Bronchus fibroblast of lung (primary cell): ENCODE data around the gene CABLES2. TPM values are rescaled to one million over a fixed set of nuclear protein-coding genes. Genes with fewer than 3 reads are reported as not detected.

Experiments used
- total RNA-seq: library from RNA; depleted of rRNA; stranded (reverse); fragments of >200 nt; gene quantifications from 2 replicates; pipeline ENCODE4 v1.2.3, GENCODE V29; 2015

The CABLES2 gene, protein sequence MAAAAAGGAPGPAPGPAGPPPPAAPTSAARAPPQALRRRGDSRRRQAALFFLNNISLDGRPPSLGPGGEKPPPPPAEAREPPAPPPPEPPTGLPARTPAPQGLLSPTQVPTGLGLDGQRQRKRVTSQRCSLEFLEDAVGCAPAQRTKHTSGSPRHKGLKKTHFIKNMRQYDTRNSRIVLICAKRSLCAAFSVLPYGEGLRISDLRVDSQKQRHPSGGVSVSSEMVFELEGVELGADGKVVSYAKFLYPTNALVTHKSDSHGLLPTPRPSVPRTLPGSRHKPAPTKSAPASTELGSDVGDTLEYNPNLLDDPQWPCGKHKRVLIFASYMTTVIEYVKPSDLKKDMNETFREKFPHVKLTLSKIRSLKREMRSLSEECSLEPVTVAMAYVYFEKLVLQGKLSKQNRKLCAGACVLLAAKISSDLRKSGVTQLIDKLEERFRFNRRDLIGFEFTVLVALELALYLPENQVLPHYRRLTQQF
- 5.5 and 5.8 TPM in 2 replicates for total RNA-seq

DNA sequence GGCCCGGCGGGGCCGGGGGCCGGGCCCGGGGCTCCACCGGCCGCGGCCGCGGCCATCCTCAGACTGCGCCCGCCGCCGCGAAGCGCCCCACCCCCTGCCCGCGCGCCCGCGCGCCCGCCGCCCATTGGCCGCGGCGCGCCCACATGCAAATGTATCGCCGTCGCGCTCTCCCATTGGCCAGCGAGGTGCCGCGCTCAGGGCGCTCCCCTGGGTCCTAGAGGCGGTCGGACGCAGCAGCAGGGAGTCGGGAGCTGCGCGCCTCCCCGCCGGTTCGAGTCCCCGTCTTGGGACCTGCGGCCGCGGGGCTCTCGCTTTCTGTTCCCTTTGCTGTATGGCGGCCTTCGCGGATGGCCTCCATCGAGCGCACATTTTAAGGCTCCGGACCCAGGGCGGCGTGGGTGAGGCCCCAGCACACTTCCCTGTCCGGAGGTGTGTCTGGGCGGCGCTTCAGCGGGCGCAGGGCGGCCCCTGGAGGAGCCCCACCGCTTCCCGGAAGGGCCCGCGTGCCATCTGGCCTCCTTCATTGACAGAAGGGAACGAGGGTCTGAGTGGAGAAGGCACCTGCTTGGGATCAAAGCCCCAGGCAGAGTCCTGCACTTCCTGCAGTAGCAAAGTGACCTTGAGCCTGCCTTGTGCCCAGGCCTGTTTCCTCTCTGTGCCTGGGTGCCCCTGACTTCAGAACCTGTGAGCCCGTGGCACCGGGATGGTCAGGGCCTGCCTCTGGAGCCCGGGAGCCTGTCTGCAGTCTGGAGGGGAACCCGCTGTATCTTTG, at the start of gene CABLES2:
Gene CABLES2, minus strand, starts transcription at position 65 of the 772 bp plus-strand sequence. Its CDS starts 9 bp downstream, at position 56.

DNA sequence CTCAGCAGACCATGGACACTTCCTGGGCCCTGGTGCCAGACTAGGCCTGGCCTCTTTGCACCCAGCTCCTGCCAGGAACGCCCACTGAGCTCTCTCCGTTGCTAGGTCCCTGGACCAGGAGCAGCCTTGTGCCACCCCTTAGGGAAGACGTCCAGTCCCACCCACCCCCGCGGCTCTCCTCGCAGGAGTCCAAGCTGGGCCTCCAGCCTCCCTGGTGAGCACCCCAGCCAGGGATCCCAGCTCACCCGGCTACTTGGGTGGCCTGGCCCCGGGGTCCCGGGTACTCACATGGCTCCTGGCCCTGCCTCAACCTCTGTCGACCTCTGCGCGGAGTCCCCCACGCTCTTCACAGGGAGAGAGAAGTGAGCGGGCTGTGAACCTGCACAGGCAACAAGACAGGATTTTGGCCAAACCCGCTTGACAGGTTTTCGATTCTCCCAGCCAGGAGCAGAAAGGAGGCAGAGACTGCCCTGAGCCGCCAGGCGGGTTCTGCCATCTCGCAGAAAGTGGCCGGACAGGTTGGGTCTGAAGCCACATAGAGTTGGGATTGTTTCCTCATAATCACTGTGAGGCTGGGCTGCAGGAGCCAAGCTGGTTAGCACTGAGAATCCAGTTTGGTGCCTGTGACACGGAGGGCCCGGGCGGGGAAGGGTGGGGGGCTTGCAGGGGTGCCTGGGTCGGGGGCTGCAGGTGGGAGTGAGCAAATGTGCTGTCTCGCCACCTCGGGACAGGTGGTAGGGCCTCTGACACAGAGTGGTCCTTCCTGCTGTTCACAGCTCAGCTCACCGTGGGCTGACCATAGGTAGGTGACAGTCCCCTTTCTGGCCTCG, 20.3 kb upstream of the CABLES2 start, which contains the start of gene RBBP8NL:
Gene RBBP8NL, minus strand, starts transcription at position 368 of the 830 bp plus-strand sequence. CDS start 7,892 bp downstream, outside the sequence.

DNA sequence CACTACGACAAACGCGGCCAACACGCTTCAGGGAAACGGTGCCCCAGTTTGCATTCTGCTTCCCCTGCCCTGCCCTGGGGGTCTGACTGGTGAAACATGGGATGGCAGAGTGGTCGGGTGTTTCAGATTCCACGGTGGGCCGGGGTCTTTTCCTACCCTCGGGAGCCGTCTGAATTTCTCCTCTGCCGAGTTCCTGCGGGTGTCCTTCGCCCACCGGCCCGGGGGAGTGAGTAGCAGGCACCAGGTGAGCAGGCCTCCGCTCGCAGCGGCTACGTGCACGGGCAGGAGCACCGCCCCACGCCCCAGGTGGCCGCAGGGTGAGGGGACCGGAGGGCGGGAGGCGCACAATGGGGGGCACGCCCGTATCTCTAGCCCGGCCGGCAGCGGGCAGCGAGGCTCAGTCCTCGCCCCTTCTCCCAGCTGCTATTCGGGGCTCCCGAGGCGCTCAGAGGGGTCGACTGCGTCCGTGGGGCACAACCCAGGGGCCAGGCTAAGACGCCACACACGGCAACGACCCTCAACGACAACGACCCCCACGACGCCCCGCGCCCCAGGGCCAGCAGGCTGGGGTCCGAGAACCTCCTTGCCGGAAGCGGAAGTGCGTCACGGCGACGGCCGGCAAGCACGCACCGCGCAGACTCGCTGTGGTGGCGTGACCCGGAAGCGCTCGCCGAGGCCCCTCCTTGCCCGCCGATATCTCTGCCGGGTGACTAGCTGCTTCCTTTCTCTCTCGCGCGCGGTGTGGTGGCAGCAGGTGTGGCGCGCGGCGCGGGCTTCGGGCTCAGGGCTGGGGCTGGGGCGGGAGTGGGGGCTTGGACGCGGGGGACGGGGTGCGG, 20.5 kb downstream of the CABLES2 start, which contains the start of gene RPS21:
Gene RPS21, plus strand, starts transcription at position 721 of the 836 bp plus-strand sequence. CDS start 236 bp downstream, outside the sequence.

DNA sequence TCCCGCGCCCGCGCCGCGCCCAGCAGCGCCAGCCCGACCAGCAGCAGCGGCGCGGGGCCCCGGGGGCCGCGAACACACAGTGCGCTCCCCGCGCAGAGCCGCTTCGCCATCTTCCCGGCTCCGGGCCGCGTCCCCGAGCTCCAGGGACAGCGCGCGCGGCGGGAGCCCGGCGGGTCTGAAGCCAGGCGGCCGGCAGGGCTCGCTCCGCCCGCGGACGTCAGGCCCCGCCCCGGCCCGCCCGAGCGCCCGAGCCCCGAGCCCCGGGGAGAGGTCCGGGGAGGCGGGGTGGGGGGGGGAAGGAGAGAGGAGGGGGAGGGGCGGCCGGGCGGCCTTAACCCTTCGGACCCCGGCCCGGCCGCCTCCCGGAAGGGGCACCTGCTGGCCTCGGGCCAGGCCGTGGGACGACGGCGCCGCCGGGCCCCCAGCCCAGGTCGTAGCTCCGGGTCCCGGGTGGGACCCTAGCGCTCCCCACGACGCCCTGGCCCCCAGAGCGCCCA, 39.9 kb downstream of the CABLES2 start, which contains the start of gene LAMA5:
Gene LAMA5, minus strand, starts transcription at position 177 of the 497 bp plus-strand sequence. Its CDS starts 67 bp downstream, at position 110.

Other genes with a start within 250 kb of the CABLES2 start
- 23.3 and 24.5 TPM in 2 replicates for gene MTG2, start 224.3 kb downstream of the CABLES2 start, total RNA-seq
- gene HRH3, start 187.0 kb downstream of the CABLES2 start, total RNA-seq, result not detected in 2 replicates
- 11.9 and 14.0 TPM in 2 replicates for gene OSBPL2, start 168.8 kb downstream of the CABLES2 start, total RNA-seq
- gene ADRM1, start 104.3 kb downstream of the CABLES2 start, total RNA-seq, result 192 and 194 TPM in 2 replicates
- 25.7 and 32.1 TPM in 2 replicates for gene LAMA5, start 40.0 kb downstream of the CABLES2 start, total RNA-seq
- 3,175 and 3,644 TPM in 2 replicates for gene RPS21, start 20.2 kb downstream of the CABLES2 start, total RNA-seq
- not detected in 2 replicates for gene RBBP8NL, start 20.3 kb upstream of the CABLES2 start, total RNA-seq
- not detected in 2 replicates for gene GATA5, start 68.7 kb upstream of the CABLES2 start, total RNA-seq
- 0.17 and 0.74 TPM in 2 replicates for gene SLCO4A1, start 235.2 kb upstream of the CABLES2 start, total RNA-seq